ENCODE data around the gene PAK6. TPM values are rescaled to one million over a fixed set of nuclear protein-coding genes. Genes with fewer than 3 reads are reported as not detected.

PAK6 gene
- polyA plus RNA-seq, 1 of the 3 experiments (the other 2 are of a cell fraction): 0.07 TPM

GRCh38 chr15:40198355-40199085 is 40.3 kb upstream of the PAK6 start:
- Histone ChIP-seq H3K4me1 (ENCODE audit: control insufficient read depth in 1 of 2, insufficient read depth in 2 of 2, low read depth in 1 of 2, low read length in 1 of 2) (no peaks in the 10 kb centered on the region), H3F3A (replicated peaks; ENCODE audit: insufficient read depth) (peaks cover 5% of the 10 kb centered on the region), H3K4me3 (ENCODE audit: low read depth in 2 of 2, low read length in 1 of 2) (no peak overlapping the region), H3K9ac (no peak overlapping the region), H3K9me3 (no peaks in the 10 kb centered on the region), H3K4me2 (no peak overlapping the region), H3K79me2 (ENCODE audit: insufficient read depth) (peaks cover 5% of the 10 kb centered on the region; the same call in 1 of the 2 replicates), H2AFZ (ENCODE audit: low read depth) (no peak overlapping the region), H3K27me3 (ENCODE audit: insufficient read depth) (no peaks in the 10 kb centered on the region), H4K20me1 (ENCODE audit: insufficient read depth) (no peaks in the 10 kb centered on the region), H3K27ac (ENCODE audit: low read depth in 2 of 2, low read length in 1 of 2) (no peak overlapping the region), H3K36me3 (replicated peaks in 1 of 2; ENCODE audit: control insufficient read depth in 1 of 2, insufficient read depth in 2 of 2, low read length in 1 of 2) (peaks cover 42 to 58% of the 10 kb centered on the region in 2 experiments), H3K9me2 (no peaks in the 10 kb centered on the region)
- DNase-seq: no peak
- ChIA-PET POLR2A (interaction anchor here (0.6 kb wide), 1 partner anchor 33 kb away, joined by 4 read pairs; no protein-coding TSS in a partner anchor), CTCF (interaction anchor here (0.6 to 34.3 kb wide), 11 partner anchors 10 to 363 kb away, joined by 3 to 868 read pairs (median 4); partner anchors contain the start of gene BMF)
- WGBS (ENCODE audit: low lambda C conversion rate): 96% methylated on average over 1 of the region's 1 CpG
- TF ChIP-seq CTCF (IDR thresholded peaks at IDR 0.05) (no peak), MXI1 (IDR thresholded peaks at IDR 0.05; ENCODE audit: low read depth, low read length) (no peak), RFX5 (IDR thresholded peaks at IDR 0.05; ENCODE audit: low read length) (no peak), EZH2phosphoT487 (IDR thresholded peaks at IDR 0.05; ENCODE audit: borderline replicate concordance, low read depth) (no peak), TCF12 (IDR thresholded peaks at IDR 0.05) (no peak), RAD21 (IDR thresholded peaks at IDR 0.05; ENCODE audit: low read length) (no peak), PBX3 (IDR thresholded peaks at IDR 0.05) (no peak), REST (IDR thresholded peaks at IDR 0.05; ENCODE audit: low read depth, low read length) (no peak), SIN3A (IDR thresholded peaks at IDR 0.05; ENCODE audit: borderline replicate concordance, low read depth, low read length) (no peak), ELF1 (IDR thresholded peaks at IDR 0.05) (no peak), CHD2 (IDR thresholded peaks at IDR 0.05; ENCODE audit: low read length, partially characterized antibody) (no peak), MEF2A (IDR thresholded peaks at IDR 0.05; ENCODE audit: borderline replicate concordance, low read depth) (no peak), JUND (IDR thresholded peaks at IDR 0.05) (no peak)
- TF ChIP-seq, protein P1, sequence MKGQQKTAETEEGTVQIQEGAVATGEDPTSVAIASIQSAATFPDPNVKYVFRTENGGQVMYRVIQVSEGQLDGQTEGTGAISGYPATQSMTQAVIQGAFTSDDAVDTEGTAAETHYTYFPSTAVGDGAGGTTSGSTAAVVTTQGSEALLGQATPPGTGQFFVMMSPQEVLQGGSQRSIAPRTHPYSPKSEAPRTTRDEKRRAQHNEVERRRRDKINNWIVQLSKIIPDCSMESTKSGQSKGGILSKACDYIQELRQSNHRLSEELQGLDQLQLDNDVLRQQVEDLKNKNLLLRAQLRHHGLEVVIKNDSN (IDR thresholded peaks at IDR 0.05; ENCODE audit: borderline replicate concordance, low read depth): no peak
- TF ChIP-seq, protein P2, sequence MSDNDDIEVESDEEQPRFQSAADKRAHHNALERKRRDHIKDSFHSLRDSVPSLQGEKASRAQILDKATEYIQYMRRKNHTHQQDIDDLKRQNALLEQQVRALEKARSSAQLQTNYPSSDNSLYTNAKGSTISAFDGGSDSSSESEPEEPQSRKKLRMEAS (IDR thresholded peaks at IDR 0.05; ENCODE audit: low read depth): no peak
